ENCODE measurements around the gene ANTXR2.
"Not testable (repeated sequence)": the region's sequence is repeated elsewhere in the genome, so short reads cannot be mapped to it uniquely, and the experiment has no call there.

ANTXR2 gene

GRCh38 chr4:80015407-80016189 lies 57.4 kb downstream of the ANTXR2 start:
- no peak for DNase-seq

- no peak for DNase-seq
Measured at GRCh38 chr4:80014531-80014930, 58.5 kb downstream of the ANTXR2 start.

- DNase-seq, result no peak
Measured at GRCh38 chr4:80012291-80012690, 60.7 kb downstream of the ANTXR2 start.

GRCh38 chr4:80011636-80012236 lies 61.3 kb downstream of the ANTXR2 start:
- DNase-seq, result no peak

GRCh38 chr4:80010316-80010715 lies 62.7 kb downstream of the ANTXR2 start:
- no peak for DNase-seq

GRCh38 chr4:80009806-80010205 lies 63.2 kb downstream of the ANTXR2 start:
- no peak for DNase-seq

- no peak for DNase-seq
Measured at GRCh38 chr4:80008971-80009370, 64.1 kb downstream of the ANTXR2 start.

- no peak for DNase-seq
Measured at GRCh38 chr4:80008351-80008750, 64.7 kb downstream of the ANTXR2 start.

- no peak for DNase-seq
Measured at GRCh38 chr4:80007745-80008149, 65.3 kb downstream of the ANTXR2 start.

- no peak for DNase-seq
Measured at GRCh38 chr4:80006935-80007744, 65.9 kb downstream of the ANTXR2 start.

- DNase-seq, result no peak
Measured at GRCh38 chr4:80005863-80006262, 67.2 kb downstream of the ANTXR2 start.

GRCh38 chr4:80004319-80004718 lies 68.7 kb downstream of the ANTXR2 start:
- DNase-seq, result no peak

- DNase-seq, result not testable (repeated sequence)
Measured at GRCh38 chr4:80002559-80002958, 70.5 kb downstream of the ANTXR2 start.

- not testable (repeated sequence) for DNase-seq
Measured at GRCh38 chr4:79999048-79999447, 74.0 kb downstream of the ANTXR2 start.

GRCh38 chr4:79998201-79998600 lies 74.8 kb downstream of the ANTXR2 start:
- DNase-seq, result no peak

GRCh38 chr4:79996851-79997250 lies 76.2 kb downstream of the ANTXR2 start:
- DNase-seq, result no peak

- DNase-seq, result no peak
Measured at GRCh38 chr4:79993476-79993875, 79.6 kb downstream of the ANTXR2 start.

GRCh38 chr4:79991601-79992000 lies 81.4 kb downstream of the ANTXR2 start:
- no peak for DNase-seq

GRCh38 chr4:79991100-79991499 lies 81.9 kb downstream of the ANTXR2 start:
- not testable (repeated sequence) for DNase-seq

GRCh38 chr4:79987401-79987800 lies 85.6 kb downstream of the ANTXR2 start:
- DNase-seq, result no peak

- no peak for DNase-seq
Measured at GRCh38 chr4:79983431-79983830, 89.6 kb downstream of the ANTXR2 start.

- DNase-seq, result no peak
Measured at GRCh38 chr4:79982601-79983322, 90.3 kb downstream of the ANTXR2 start.

GRCh38 chr4:79980448-79980847 lies 92.6 kb downstream of the ANTXR2 start:
- no peak for DNase-seq

All from DMS79 (cell line).